GM21619 (cell line): ENCODE results near the gene RBM28.

Source experiments
- ATAC-seq: cut with Tn5 transposase; IDR thresholded peaks from one replicate; pipeline ENCODE4 v1.9.1; 2021; ENCODE audit not compliant: unreplicated experiment

Gene RBM28

GRCh38 chr7:128351296-128352152, 7.8 kb upstream of the RBM28 start:
- ATAC-seq, result no peak

- ATAC-seq, result no peak
Measured at GRCh38 chr7:128350708-128351295, 7.1 kb upstream of the RBM28 start.

GRCh38 chr7:128349466-128349825, 5.7 kb upstream of the RBM28 start:
- ATAC-seq, result no peak

GRCh38 chr7:128347647-128348097, 4.0 kb upstream of the RBM28 start:
- ATAC-seq, result no peak

GRCh38 chr7:128344431-128344774, 695 bp upstream of the RBM28 start:
- ATAC-seq, result no peak

- no peak for ATAC-seq
Measured at GRCh38 chr7:128341733-128342132, 2.0 kb downstream of the RBM28 start.

- no peak for ATAC-seq
Measured at GRCh38 chr7:128335730-128336129, 8.0 kb downstream of the RBM28 start.

- no peak for ATAC-seq
Measured at GRCh38 chr7:128324368-128324680, 19.4 kb downstream of the RBM28 start.

GRCh38 chr7:128323459-128324367, 20.0 kb downstream of the RBM28 start:
- no peak for ATAC-seq

GRCh38 chr7:128323040-128323439, 20.7 kb downstream of the RBM28 start:
- ATAC-seq, result no peak

- no peak for ATAC-seq
Measured at GRCh38 chr7:128322040-128322643, 21.6 kb downstream of the RBM28 start.

- ATAC-seq, result no peak
Measured at GRCh38 chr7:128321044-128321422, 22.7 kb downstream of the RBM28 start.

- no peak for ATAC-seq
Measured at GRCh38 chr7:128318691-128319090, 25.0 kb downstream of the RBM28 start.

- ATAC-seq, result no peak
Measured at GRCh38 chr7:128311013-128311412, 32.7 kb downstream of the RBM28 start.

- no peak for ATAC-seq
Measured at GRCh38 chr7:128310499-128310898, 33.2 kb downstream of the RBM28 start.

GRCh38 chr7:128309976-128310375, 33.7 kb downstream of the RBM28 start:
- no peak for ATAC-seq

GRCh38 chr7:128309124-128309523, 34.6 kb downstream of the RBM28 start:
- ATAC-seq, result no peak

- no peak for ATAC-seq
Measured at GRCh38 chr7:128307061-128307460, 36.6 kb downstream of the RBM28 start.

GRCh38 chr7:128304212-128304611, 39.5 kb downstream of the RBM28 start:
- no peak for ATAC-seq

GRCh38 chr7:128303643-128304042, 40.1 kb downstream of the RBM28 start:
- ATAC-seq, result no peak

GRCh38 chr7:128303133-128303532, 40.6 kb downstream of the RBM28 start:
- no peak for ATAC-seq
